GM18858 (cell line): ENCODE data around the gene PRPH.
"Not testable (repeated sequence)": the region's sequence is repeated elsewhere in the genome, so short reads cannot be mapped to it uniquely, and the experiment has no call there.

Experiments used
- ATAC-seq: cut with Tn5 transposase; IDR thresholded peaks from one replicate; pipeline ENCODE4 v1.9.1; 2021; ENCODE audit not compliant: unreplicated experiment

Gene PRPH

GRCh38 chr12:49332441-49332861 is 37.5 kb downstream of the PRPH start:
- ATAC-seq = no peak

- no peak for ATAC-seq
These were observed 38.0 kb downstream of the PRPH start for GRCh38 chr12:49332891-49333371.

DNA sequence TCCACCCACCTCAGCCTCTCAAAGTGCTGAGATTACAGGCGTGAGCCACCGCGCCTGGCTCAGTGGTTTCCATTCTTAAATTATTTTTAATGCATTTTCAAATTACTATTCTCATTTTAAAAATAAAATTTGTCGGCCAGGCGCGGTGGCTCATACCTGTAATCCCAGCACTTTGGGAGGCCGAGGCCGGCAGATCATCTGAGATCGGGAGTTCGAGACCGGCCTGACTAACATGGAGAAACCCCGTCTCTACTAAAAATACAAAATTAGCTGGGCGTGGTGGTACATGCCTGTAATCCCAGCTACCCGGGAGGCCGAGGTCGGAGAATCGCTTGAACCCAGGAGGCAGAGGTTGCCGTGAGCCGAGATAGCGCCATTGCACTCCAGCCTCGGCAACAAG is 38.8 kb downstream of the PRPH start:
- ATAC-seq = not testable (repeated sequence)

DNA sequence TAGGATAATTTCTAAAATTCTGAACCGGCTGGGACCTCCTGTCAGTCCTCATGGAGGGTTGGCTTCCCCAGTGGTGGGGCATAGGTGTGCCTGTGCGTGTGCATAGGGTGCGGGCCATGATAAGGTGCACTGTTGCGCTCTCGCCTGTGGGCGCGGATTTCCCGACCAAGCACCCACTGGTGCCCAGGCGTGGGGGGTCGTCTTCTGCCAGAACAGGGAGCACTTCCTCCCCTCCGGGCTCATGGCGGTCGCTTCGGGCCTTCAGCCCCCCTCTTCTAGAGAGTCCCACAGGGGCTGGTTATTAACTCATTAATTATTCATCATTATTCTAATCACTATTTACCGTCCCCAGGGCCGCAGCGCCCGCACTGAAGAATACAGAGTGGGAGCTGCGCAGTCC is 39.3 kb downstream of the PRPH start:
- ATAC-seq = no peak

DNA sequence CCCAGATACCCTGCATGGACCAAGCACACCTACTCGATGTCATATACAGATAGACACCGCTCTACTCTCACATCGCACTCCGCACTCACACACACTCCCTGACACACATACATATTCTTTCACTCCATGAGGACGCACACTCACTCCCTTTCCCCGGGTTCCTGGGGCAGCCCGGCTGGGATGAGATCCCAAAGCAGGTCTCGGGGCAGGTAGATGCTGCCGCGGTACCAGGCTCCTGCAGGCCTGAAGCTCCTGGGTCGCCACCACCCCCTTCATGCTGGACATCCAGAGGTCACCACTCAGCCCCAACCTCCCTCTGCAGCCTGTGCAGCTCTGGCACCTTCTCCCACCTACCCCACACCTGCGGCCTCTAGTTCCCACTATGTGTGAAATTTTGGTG is 39.7 kb downstream of the PRPH start:
- ATAC-seq = no peak

DNA sequence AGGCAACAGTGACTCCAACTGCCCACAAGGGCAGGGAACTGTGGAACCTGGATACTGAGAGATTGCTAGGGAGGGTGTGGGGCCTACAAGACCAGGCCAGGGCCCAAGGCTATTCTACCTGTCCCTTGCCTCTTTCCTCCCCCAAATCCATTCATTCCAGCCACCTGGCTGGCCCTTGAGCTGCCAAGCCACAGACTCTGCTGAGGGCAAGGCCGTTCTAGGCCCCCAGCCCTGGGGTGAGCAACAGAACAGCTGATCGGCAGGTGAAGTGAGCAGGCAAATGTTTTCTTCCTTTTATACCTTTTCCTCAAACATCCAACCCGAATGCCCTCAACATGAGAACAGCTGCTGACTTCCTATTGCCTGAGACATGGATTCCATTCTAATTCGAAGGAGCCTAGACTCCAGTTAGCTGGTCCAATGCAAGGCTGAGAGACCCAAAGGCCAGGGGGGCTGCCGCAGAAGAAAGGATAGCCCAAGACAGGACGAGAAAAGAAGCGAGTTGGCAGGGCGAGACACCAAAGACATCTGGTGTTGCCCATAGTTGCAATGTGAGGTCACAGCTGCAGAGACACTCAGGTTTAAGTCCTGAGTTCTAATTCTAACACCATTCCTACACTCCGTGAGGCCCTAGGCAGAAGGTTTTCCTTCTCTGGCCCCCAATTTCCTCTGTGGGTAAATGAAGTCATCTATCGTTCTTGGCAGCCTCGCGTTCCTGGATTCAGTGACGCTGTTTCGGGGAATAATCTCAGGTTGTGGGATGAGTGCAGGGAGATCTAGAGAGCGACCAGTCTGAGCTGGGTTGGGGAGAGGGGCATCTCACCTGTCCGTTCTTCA is 40.4 kb downstream of the PRPH start:
- no peak for ATAC-seq

GRCh38 chr12:49335955-49336644 is 41.2 kb downstream of the PRPH start:
- ATAC-seq = no peak

DNA sequence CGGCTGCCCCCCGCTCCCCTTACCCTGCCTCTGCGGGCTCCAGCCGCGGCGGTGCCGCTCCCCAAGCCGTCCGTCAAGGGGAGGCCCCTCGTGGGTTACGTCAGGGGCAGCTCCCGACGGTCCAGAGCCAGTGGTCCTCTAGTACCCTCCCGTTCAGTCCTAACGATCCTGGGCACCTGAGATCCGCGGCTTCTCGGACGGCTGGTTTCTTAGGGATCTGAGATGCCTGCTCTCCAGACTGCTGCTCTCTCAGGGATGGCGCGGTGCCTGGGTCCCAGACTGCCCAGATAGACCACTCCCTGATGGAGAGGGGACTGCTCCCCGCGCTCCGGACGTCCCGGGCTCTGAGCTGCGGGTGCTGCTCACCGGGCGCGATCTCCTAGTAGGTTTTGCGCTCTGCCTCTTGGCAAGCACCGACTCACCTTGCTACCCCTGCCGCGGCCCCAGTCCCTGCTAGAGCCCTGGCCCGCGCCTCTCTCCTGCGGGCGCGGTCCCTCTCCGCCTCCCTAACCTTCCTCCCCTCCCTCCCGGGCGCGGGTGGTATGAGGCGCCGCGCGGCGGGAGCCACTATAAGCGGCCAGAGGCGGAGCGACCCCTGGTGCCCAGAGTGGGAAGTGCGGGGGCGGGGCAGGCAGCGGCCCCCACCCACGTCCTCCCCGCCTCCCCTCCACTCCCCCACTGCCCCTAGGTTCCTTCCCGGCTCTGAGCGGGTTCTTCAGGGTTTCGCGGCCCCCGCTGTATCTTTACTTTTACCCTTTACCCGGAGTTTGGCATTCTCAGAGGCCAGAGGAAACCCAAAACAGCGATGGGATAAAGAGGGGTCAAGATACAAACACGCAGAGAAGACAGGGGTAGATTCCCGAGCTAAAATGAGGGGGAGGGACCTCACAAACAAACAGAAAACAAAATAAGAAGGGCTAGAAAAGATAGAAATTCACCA is 42.0 kb downstream of the PRPH start, which contains the start of gene C1QL4:
C1QL4 (minus strand) TSS at position 544 of the 940 bp plus-strand sequence. CDS start 711 bp downstream, outside the sequence.
- no peak for ATAC-seq

DNA sequence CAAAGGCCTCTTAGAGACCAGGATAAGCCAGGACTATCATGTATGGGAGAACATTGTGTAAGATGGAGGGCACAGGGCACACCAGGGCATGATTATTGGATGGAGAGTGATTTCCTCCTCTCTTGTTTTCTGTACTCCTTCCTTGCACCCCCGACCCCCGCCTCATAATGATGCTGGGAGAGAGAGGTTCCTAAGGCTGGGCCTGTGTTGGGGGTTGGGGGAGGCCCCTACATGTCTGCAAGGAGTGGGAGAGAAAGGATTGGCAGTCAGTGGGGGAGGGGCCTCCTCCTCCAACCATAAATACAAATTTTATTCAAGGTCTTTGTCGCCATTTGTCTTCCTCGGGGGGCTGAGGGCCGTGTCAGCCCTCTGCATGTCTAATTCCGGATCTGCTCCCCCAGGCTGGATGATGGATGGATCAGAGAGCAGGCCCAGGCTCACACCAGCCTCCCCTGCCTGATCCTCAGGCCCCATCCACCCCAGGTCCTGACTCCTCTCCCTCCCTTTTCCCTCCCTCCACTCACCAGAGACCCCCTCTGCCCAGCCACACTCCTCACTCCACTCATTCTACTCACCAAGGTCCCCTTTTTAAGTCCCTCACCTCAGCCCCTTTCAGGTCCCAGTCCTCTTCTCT is 44.0 kb downstream of the PRPH start:
- ATAC-seq = no peak

GRCh38 chr12:49339464-49339861 is 44.5 kb downstream of the PRPH start:
- ATAC-seq = no peak

GRCh38 chr12:49340095-49340870 is 45.3 kb downstream of the PRPH start:
- ATAC-seq = no peak

DNA sequence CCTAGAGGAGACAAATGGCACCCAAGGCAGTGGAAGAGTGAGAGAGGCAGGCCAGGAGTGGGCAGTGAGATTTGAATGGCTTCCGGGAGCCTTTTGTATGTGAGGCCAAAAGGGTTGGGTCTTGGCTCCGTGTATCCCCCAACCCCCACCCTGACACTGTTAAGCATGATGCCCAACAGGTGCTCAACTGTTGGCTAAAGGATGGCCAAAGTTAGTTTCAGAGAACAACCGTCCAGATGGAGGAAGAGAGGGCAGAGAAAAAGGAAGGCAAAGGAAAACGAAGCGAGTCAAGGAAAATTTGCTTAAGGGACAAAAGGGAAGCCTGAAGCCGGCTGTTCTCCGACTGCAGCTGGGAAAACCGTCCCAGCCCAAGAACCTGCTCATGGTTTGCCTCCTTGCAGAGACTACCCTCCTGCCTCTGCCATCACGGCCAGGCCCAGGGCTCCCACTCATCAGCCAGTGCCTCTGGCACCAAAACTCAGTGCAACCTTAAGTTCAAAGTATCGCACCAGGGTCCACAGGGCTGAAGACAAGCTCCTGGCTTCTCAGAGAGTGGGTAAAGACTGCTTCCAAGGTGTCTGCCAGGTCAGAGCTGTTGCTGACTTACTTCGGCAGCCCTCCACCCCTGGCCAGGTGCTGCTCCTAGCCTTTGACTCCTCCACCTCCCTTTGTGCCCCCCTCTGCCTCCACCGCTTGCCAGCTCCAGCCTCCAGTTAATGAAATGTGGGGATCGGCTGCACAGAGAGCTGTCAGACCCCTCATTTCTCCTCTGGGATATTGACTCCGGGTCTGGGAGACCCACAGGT is 46.2 kb downstream of the PRPH start:
- no peak for ATAC-seq

GRCh38 chr12:49341777-49342065 is 46.8 kb downstream of the PRPH start:
- ATAC-seq = no peak

DNA sequence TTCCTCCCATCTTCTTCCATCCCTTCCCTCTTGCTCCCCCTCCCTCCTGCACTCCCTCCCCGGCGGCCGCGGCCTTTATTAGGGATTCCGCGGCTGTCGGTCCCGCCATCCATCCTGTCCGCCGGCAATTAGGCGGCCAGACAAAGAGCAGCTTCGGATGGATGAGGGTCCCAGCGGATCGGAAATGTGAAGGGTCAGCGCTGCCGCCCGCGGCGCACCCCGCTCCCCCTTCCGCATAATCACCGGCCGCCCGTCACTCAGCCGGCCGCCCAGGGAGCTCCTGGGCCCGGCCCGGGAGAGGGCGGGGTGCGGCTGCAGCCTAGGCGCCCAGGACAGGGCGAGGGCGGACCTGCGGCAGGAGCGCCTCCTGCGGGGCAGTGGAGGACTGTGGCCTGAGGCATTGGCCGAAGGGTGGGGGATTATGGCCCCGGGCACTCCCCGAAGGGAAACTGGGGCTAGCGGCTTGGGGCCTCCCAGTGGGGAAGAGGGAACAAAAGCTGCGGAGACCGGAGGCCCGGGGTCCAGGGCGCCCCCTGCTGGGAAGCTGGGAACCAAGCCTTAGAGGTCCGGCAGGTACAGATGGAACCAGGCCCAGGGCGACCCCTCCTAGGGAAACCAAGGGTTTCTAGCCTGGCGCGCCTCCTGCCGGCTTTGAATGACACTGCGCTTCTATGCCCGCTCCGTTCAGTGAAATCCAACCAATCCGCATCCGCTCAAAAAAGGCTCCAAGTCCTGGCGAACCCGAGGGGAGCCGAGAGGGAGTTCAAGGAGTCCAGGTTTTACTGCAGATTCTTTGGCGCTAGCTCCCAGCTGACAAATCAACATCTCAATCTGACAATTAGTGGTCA is 47.3 kb downstream of the PRPH start:
- no peak for ATAC-seq

GRCh38 chr12:49342914-49343731 is 48.2 kb downstream of the PRPH start:
- no peak for ATAC-seq

DNA sequence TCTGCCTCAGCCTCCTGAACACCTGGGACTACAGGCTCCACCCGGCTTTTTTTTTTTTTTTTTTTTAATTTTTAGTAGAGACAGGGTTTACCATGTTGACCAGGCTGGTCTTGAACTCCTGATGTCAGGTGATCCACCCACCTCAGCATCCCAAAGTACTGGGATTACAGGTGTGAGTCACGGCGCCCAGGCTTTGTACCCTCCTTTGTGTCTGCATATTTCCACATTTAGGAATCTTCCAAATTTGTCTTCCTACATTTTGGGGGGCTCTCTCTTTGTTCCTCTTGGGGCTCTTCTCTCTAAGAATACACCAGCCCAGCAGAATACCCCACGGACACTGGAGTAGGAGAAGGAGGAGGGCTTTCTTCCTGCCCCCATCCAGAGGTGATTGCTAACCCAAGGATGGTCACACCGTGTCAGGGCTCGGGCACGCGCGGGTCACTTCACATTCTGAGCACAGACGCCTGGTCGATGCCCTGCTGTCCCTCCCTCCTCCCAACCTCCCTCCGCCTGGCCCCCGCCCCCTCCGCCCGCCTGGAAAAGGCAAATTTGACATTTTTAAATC is 49.6 kb downstream of the PRPH start:
- no peak for ATAC-seq
